GM19240 (cell line): Measurements from ENCODE around the gene PSMB10.

Experiments used
- DNase-seq: peaks from one replicate; pipeline ENCODE4 v3.0.0; 2011; ENCODE audit warnings: low spot score; ENCODE audit not compliant: insufficient read length

PSMB10 gene

DNA sequence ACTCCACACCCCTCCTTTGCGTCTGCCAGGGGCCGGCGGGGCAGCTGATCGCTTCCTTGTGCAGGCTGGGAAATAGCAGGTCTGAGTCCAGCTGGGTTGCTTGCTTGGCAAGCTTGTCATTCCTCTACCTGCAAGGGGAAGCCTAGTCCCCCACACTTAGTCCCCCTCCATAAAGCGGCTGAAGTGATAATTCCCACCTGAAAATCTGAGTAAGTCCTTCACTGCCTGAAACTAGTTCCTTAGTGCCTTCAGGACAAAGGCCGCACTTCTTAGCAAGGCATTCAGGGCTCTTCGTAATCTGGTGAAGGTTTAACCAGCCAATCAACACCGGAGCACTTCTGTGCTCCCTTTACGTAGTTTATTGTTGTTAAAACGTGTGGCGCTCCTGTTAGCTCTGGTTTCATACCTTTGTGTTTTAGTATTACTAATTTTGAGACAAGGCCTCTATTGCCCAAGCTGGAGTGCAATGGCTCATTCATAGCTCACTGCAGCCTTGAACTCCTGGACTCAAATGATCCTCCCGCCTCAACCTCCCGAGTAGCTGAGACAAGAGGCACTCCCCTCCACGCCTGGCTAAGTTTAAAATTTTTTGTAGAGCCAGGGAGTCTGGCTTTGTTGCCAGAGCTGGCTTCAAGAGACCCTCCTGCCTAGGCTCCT, 42.8 kb downstream of the PSMB10 start:
- DNase-seq = no peak

GRCh38 chr16:67892899-67893742, 43.5 kb downstream of the PSMB10 start, which contains the start of gene PSKH1:
PSKH1 (plus strand) TSS chr16:67893254; CDS start chr16:67908750, 15,496 bp downstream.
- DNase-seq = peak; percentile 99

DNA sequence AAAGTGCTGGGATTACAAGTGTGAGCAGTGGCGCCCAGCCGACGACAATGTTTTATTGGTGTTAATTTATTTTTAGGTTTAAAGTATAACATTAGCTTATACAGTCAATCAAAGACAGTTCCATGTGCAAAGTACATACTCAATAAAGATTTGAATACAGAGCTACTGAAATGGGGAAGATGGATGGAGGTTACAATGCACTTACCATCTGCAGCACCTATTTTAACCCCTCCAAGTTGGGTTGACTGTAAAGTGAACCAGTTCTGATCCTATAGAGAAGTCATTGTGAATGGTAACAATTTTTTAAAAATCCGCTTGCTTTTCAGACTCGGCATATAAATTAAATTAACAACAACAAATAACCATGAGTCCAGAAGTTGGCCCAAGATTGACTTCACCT, 44.3 kb downstream of the PSMB10 start:
- no peak for DNase-seq

DNA sequence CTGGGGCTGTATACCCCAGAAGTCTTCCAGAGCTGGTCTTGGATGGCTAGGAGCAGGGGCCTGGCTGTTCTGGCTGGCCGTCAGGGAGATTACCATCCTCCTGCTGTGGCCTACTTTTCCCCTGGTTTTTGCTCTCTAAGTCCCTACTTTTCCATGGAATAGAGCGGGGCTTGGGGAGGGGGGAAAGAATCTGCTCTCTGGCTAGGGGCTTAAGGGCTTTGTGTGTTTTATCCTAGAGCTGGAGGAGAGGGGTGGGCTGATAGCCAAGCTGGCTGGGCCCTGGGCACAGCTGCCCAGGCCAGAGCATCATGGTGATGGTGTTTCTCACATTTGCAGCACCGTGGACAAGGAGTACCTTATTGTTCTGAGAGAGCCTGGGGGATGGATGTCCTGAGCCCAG, 48.3 kb downstream of the PSMB10 start:
- no peak for DNase-seq

DNA sequence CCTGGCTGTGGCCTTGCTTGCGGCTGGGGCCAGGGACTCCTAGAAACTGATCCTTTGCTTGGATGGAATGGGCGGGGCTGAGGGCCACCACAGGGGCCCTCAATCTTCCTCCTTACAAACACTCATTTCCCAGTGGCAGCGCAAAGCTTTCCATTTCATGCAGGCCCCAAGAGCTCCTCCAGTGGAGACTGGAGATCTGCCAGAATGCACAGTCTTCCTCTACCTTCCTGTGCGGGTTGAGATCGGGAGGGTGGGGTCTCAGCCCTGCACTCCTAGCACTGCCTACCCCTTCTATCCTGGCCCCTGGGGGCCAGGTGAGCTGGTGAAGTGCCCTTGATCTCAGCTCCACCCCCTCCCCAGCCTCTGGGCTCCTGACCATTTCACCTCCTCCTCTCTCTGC, 50.3 kb downstream of the PSMB10 start:
- no peak for DNase-seq

- no peak for DNase-seq
Observed at GRCh38 chr16:67885976-67886375, 50.7 kb downstream of the PSMB10 start.

GRCh38 chr16:67885545-67885944, 51.1 kb downstream of the PSMB10 start:
- no peak for DNase-seq

GRCh38 chr16:67884684-67885083, 52.0 kb downstream of the PSMB10 start, which contains the start of gene NRN1L:
NRN1L (plus strand) TSS chr16:67884885; CDS start chr16:67884904, 19 bp downstream.
- no peak for DNase-seq
